Panc1 (cell line): ENCODE data around the gene COPS4. TPM values are rescaled to one million over a fixed set of nuclear protein-coding genes. Genes with fewer than 3 reads are reported as not detected.

Experiments
- ATAC-seq: fragments of 200-7000 bp; cut with Tn5 transposase; 2 replicates; pipeline ENCODE4 v1.9.1; 2020; ENCODE audit warnings: mild to moderate bottlenecking, moderate library complexity
- BruUV-seq: library from RNA; stranded (reverse); fragments of 400-500 nt; replicated peaks from 2 replicates; lab custom pipeline; 2021; lab: Mats Ljungman, UMichigan
- CTCF ChIA-PET: fragments of 300-600 bp; sonication (Branson Sonifier 250); formaldehyde crosslinking; loops from one replicate; lab custom pipeline; 2022; ENCODE audit warnings: antibody characterized with exemption; lab: Charles Lee
- POLR2A ChIA-PET: fragments of 300-600 bp; sonication (Branson Sonifier 250); formaldehyde crosslinking; loops from one replicate; lab custom pipeline; 2022; ENCODE audit warnings: antibody characterized with exemption; lab: Charles Lee
- DNase-seq: peaks from one replicate; pipeline ENCODE4 v3.0.0-alpha.2; 2010; ENCODE audit warnings: low read depth, low spot score
- H3K27ac ChIP-seq: 2 replicates; pipeline ENCODE4 v1.5.1; 2011; ENCODE audit warnings: mild to moderate bottlenecking, low read length, inconsistent platforms
- H3K27me3 ChIP-seq: fragments of 200-500 bp; sonication (Bioruptor generic); 2 replicates; pipeline ENCODE4 v1.6.0; 2014; ENCODE audit warnings: low read length, inconsistent platforms; ENCODE audit not compliant: control insufficient read depth, insufficient read depth
- H3K36me3 ChIP-seq: fragments of 200-500 bp; sonication (Bioruptor generic); 2 replicates; pipeline ENCODE4 v1.5.1; 2014; ENCODE audit warnings: inconsistent platforms, mild to moderate bottlenecking, low read length, moderate library complexity; ENCODE audit not compliant: control insufficient read depth, insufficient read depth
- H3K4me1 ChIP-seq: 2 replicates; pipeline ENCODE4 v1.5.1; 2011; ENCODE audit warnings: inconsistent platforms, mild to moderate bottlenecking, low read length, moderate library complexity; ENCODE audit not compliant: control insufficient read depth, insufficient read depth
- H3K4me3 ChIP-seq, 2 experiments: 2 replicates each; pipeline ENCODE4 v1.5.1; 2011 to 2012; ENCODE audit warnings: low read depth in 2 of 2, low read length in 2 of 2, mild to moderate bottlenecking in 2 of 2, inconsistent platforms in 1 of 2, moderate library complexity in 1 of 2
- H3K9me3 ChIP-seq: fragments of 200-500 bp; sonication (Bioruptor generic); 2 replicates; pipeline ENCODE4 v1.5.1; 2014; ENCODE audit warnings: low read depth, mild to moderate bottlenecking, inconsistent platforms, low read length, moderate library complexity; ENCODE audit not compliant: control insufficient read depth, insufficient read depth
- CTCF ChIP-seq: fragments of 450-650 bp; IDR thresholded peaks from 2 replicates; pipeline ENCODE4 v1.5.1; 2017; ENCODE audit warnings: mild to moderate bottlenecking
- POLR2AphosphoS5 ChIP-seq: IDR thresholded peaks from 2 replicates; pipeline ENCODE4 v1.6.1; 2012; ENCODE audit warnings: mild to moderate bottlenecking, low read depth, low read length, moderate library complexity
- REST ChIP-seq, 2 experiments: IDR thresholded peaks; 2 replicates each; pipeline ENCODE4 v1.6.1; 2011 to 2012; ENCODE audit warnings: low read depth in 2 of 2, control low read depth in 1 of 2, low read length in 1 of 2, mild to moderate bottlenecking in 1 of 2, moderate library complexity in 1 of 2; ENCODE audit not compliant: insufficient read depth in 1 of 2
- SIN3A ChIP-seq: IDR thresholded peaks from 2 replicates; pipeline ENCODE4 v1.6.1; 2012; ENCODE audit warnings: low read depth, mild to moderate bottlenecking, low read length, moderate library complexity, borderline replicate concordance; ENCODE audit not compliant: insufficient read depth
- TCF7L2 ChIP-seq: IDR thresholded peaks from 2 replicates; pipeline ENCODE4 v1.6.1; 2011; ENCODE audit warnings: mild to moderate bottlenecking, low read depth, low read length, inconsistent platforms
- in situ Hi-C: cut with HindIII; loops from 2 replicates; pipeline ENCODE4 v1.10.0; 2016; ENCODE audit warnings: low sequenced_read_pairs, low pct_unique_long_range_greater_than_20kb
- intact Hi-C: fragments of 100-400 bp; cut with micrococcal nuclease; formaldehyde crosslinking; loops from one replicate; pipeline ENCODE4 v1.10.0; 2022; ENCODE audit not compliant: unreplicated experiment
- total RNA-seq: library from RNA; stranded (reverse); gene quantifications from one replicate; pipeline ENCODE4 v1.2.1, GENCODE V29; 2021; ENCODE audit not compliant: unreplicated experiment

COPS4 gene
- total RNA-seq, 1 experiment from 2014 or later: 23.7 TPM

- Histone ChIP-seq H3K9me3 (no peaks in the 10 kb centered on the region), H3K4me3 (no peak overlapping the region), H3K36me3 (peaks cover 2% of the 10 kb centered on the region), H3K27me3 (no peaks in the 10 kb centered on the region), H3K4me1 (peaks cover 23% of the 10 kb centered on the region), H3K27ac (peak overlapping the region; percentile 71; the same call in 1 of the 2 replicates)
- TF ChIP-seq REST (IDR thresholded peaks at IDR 0.05; ENCODE audit: insufficient read depth in 1 of 2, low read depth in 2 of 2, low read length in 1 of 2): no peak
- TF ChIP-seq CTCF: no peak
- no peak for TF ChIP-seq TCF7L2
- no peak for TF ChIP-seq SIN3A
- TF ChIP-seq POLR2AphosphoS5: no peak
- in situ Hi-C loops (no loop called here), intact Hi-C loops (no loop called here)
- ChIA-PET CTCF (no interaction called here), POLR2A (interaction anchor here (0.6 kb wide), 1 partner anchor 204 kb away, joined by 4 read pairs; no protein-coding TSS in a partner anchor)
- ATAC-seq: no peak
- no peak for DNase-seq
- no TSS peak for BruUV-seq
Measured at GRCh38 chr4:83104991-83105390, 70.0 kb downstream of the COPS4 start.

GRCh38 chr4:83107631-83108030, 72.6 kb downstream of the COPS4 start:
- H3K27ac ChIP-seq: peak overlapping the region; percentile 99
- H3K4me1 ChIP-seq: peaks cover 37% of the 10 kb centered on the region
- H3K27me3 ChIP-seq: no peaks in the 10 kb centered on the region
- in situ Hi-C loops (no loop called here), intact Hi-C loops (no loop called here)
- ChIA-PET CTCF (interaction anchor here (0.6 kb wide), 1 partner anchor 15 kb away, joined by 10 read pairs; no protein-coding TSS in a partner anchor), POLR2A (interaction anchor here (0.6 kb wide), 3 partner anchors 12 to 222 kb away, joined by 3 to 7 read pairs (median 7); no protein-coding TSS in a partner anchor)
- BruUV-seq: no TSS peak
- DNase-seq: no peak
- no peak overlapping the region for H3K4me3 ChIP-seq
- H3K36me3 ChIP-seq: peaks cover 2% of the 10 kb centered on the region
- TF ChIP-seq REST (IDR thresholded peaks at IDR 0.05; ENCODE audit: insufficient read depth in 1 of 2, low read depth in 2 of 2, low read length in 1 of 2): no peak
- no peaks in the 10 kb centered on the region for H3K9me3 ChIP-seq
- no peak for ATAC-seq
